ENCODE measurements around the gene IREB2.
A peak's percentile ranks its signal among the peaks of the same experiment; 100 is the strongest.

Gene IREB2

DNA sequence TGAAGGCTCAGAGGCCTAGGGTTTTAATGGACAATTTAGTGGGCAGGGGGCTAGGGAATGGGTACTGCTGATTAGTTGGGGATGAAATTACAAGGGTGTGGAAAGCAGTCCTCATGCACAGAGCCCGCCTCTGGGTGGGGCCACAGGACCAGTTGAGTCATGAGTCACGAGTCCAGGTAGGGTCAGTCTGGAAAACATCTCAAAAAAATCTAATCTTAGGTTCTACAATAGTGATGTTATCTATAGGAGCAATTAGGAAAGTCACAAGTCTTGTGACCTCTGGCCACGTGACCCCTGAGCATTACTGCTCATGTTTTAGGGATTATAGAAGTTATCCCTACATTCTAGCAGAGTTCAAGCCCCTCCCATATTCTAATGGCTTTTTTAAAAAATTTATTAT is 18.6 kb upstream of the IREB2 start:
- H3K4me1 ChIP-seq: peaks cover 9% of the 10 kb centered on the region
- TF ChIP-seq, protein P1, sequence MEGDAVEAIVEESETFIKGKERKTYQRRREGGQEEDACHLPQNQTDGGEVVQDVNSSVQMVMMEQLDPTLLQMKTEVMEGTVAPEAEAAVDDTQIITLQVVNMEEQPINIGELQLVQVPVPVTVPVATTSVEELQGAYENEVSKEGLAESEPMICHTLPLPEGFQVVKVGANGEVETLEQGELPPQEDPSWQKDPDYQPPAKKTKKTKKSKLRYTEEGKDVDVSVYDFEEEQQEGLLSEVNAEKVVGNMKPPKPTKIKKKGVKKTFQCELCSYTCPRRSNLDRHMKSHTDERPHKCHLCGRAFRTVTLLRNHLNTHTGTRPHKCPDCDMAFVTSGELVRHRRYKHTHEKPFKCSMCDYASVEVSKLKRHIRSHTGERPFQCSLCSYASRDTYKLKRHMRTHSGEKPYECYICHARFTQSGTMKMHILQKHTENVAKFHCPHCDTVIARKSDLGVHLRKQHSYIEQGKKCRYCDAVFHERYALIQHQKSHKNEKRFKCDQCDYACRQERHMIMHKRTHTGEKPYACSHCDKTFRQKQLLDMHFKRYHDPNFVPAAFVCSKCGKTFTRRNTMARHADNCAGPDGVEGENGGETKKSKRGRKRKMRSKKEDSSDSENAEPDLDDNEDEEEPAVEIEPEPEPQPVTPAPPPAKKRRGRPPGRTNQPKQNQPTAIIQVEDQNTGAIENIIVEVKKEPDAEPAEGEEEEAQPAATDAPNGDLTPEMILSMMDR (IDR thresholded peaks at IDR 0.05; ENCODE audit: low read depth, low read length): no peak
- DNase-seq: no peak
- H3K9me3 ChIP-seq: no peaks in the 10 kb centered on the region
- H3K36me3 ChIP-seq: no peaks in the 10 kb centered on the region
- no peak overlapping the region for H3K4me3 ChIP-seq (ENCODE audit: low read depth, low read length)
- no peaks in the 10 kb centered on the region for H3K27me3 ChIP-seq

- DNase-seq: no peak
- Histone ChIP-seq H3K36me3 (no peaks in the 10 kb centered on the region), H3K27me3 (no peaks in the 10 kb centered on the region), H3K9me3 (no peaks in the 10 kb centered on the region), H3K4me3 (ENCODE audit: low read depth, low read length) (no peak overlapping the region), H3K4me1 (peaks cover 6% of the 10 kb centered on the region)
- TF ChIP-seq, protein P1 (IDR thresholded peaks at IDR 0.05; ENCODE audit: low read depth, low read length): no peak
These were observed 17.8 kb upstream of the IREB2 start for GRCh38 chr15:78420220-78420619.

DNA sequence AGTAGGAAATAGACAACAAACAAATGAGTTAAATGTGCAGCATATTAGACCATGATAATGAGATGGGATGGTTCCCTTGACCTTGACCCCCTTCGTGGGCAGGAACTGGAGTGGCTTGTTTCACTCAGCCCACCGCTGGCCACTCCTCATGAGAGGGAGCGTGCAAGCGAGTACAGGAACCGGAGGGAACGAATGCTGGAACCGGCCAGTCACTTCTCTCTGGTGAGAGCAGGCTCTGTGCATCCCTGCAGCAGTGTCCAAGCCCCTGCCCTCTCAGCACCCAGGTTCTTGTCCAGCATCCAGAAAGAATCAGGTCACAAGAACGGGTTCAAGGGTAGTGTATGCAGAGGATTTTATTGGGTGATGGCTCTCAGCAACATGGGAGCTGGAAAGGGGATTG is 17.2 kb upstream of the IREB2 start:
- Histone ChIP-seq H3K4me1 (peaks cover under 1% of the 10 kb centered on the region), H3K36me3 (no peaks in the 10 kb centered on the region), H3K9me3 (no peaks in the 10 kb centered on the region), H3K4me3 (ENCODE audit: low read depth, low read length) (no peak overlapping the region), H3K27me3 (no peaks in the 10 kb centered on the region)
- TF ChIP-seq, protein P1 (IDR thresholded peaks at IDR 0.05; ENCODE audit: low read depth, low read length): no peak
- no peak for DNase-seq

- H3K27me3 ChIP-seq: no peaks in the 10 kb centered on the region
- TF ChIP-seq, protein P1 (IDR thresholded peaks at IDR 0.05; ENCODE audit: low read depth, low read length): no peak
- H3K36me3 ChIP-seq: no peaks in the 10 kb centered on the region
- no peak for DNase-seq
- no peaks in the 10 kb centered on the region for H3K9me3 ChIP-seq
- H3K4me3 ChIP-seq (ENCODE audit: low read depth, low read length): no peak overlapping the region
- H3K4me1 ChIP-seq: no peaks in the 10 kb centered on the region
These were observed 16.6 kb upstream of the IREB2 start for GRCh38 chr15:78421238-78421965.

GRCh38 chr15:78422571-78423340 is 15.3 kb upstream of the IREB2 start:
- no peaks in the 10 kb centered on the region for H3K9me3 ChIP-seq
- no peaks in the 10 kb centered on the region for H3K27me3 ChIP-seq
- no peak overlapping the region for H3K4me3 ChIP-seq (ENCODE audit: low read depth, low read length)
- H3K4me1 ChIP-seq: no peaks in the 10 kb centered on the region
- peak; percentile 71 for DNase-seq
- TF ChIP-seq, protein P1 (IDR thresholded peaks at IDR 0.05; ENCODE audit: low read depth, low read length): peak; percentile 99
- H3K36me3 ChIP-seq: no peaks in the 10 kb centered on the region

DNA sequence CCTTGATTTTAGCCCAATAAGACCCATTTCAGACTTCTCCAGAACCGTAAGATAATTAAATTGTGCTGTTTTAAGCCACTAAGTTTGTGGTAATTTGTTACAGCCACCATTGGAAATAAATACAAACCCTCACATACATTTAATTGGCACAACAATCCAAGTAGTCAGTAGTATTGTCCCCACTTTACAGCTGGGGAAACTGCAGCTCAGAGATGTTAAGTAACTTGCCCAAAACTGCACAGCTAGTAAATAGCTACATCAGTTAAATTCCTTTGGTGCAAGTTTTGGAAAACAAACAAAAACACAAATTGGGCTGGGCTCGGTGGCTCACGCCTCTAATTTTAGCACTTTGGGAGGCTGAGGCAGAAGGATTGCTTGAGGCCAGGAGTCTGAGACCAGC is 13.3 kb upstream of the IREB2 start:
- no peak for DNase-seq
- no peaks in the 10 kb centered on the region for H3K9me3 ChIP-seq
- H3K4me1 ChIP-seq: no peaks in the 10 kb centered on the region
- H3K4me3 ChIP-seq (ENCODE audit: low read depth, low read length): no peak overlapping the region
- H3K36me3 ChIP-seq: no peaks in the 10 kb centered on the region
- H3K27me3 ChIP-seq: no peaks in the 10 kb centered on the region
- TF ChIP-seq, protein P1 (IDR thresholded peaks at IDR 0.05; ENCODE audit: low read depth, low read length): no peak

All from BE2C (cell line).